Measurements from ENCODE around the gene LRRC42. TPM values are rescaled to one million over a fixed set of nuclear protein-coding genes. Genes with fewer than 3 reads are reported as not detected.
A peak's percentile ranks its signal among the peaks of the same experiment; 100 is the strongest.

Gene LRRC42
- total RNA-seq, 1 donor from 2014 or later = 22.9 TPM

DNA sequence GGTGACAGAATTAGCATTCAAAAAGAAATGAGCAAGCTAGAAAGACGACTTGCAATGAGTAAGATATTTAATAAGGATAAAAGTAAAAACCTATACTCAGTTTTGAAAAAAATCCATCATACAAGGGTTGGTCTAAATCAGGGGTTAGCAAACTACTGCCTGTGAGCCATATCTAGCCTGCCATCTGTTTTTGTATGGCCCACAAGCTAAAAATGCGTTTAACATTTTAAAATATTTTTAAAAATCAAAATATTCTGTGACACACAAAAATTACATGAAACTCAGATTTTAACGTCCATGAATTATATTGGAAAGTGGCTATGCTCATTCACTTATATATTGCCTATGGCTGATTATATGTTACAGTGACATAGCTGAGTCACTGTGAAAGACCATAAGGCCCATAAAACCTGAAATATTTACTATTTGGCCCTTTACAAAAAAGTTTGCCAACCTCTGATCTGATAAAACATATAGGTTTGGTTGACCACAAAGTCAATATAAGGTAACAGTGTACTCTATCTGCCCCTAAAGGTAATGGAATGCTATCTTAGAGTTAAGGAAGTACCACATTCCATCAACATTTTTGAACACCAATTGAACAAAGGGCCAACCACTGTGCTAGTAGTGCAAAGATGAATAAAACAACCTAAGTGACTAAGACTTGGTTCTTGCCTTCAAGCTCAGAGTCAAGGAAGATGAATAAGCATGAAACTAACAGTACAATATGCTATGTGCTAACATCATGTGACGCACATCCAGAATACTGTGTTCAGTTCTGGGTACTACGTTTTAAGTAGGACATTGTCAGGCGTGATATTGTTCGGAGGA lies 3.8 kb upstream of the LRRC42 start:
- no peak for DNase-seq

DNA sequence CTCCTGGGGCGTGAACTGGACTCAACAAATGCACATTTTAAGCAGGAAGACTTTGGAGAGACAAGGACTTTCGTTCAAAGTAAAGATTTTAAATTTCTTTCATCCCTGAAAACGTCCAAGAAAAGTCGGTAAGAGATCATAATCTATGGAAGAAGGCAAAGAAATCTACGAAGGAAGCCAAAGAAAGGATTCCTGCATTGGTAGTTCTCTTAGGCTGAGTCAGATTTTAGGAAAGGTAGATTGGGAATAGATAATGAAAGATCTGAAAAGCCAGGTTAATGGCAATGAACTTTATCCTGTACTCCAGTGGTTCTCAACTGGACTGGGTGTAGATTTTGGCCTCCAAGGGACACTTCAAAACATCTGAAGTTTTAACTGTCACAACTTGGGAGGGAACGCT lies 3.1 kb upstream of the LRRC42 start:
- no peak for DNase-seq

DNA sequence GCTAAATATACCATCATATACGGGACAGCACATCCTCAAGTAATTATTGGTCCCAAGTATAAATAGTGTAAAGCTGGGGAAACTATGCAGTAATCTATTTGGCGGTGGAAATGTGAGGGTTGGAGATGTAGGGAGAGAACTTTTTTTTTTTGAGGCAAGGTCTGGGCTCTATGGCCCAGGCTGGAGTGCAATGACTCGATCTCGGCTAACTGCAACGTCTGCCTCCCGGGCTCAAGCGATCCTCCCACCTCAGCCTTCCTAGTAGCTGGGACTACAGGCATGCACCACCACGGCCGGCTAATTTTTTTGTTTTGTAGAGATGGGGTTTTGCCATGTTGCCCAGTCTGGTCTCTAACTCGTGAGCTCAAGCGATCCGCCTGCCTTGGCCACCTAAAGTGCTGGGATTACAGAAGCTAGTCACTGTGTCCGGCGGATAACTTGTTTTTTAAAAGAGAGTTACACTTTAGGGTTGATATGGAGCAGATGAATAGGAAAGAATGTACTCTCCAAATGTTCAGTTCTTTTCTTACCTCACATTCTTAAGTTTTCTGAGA lies 2.6 kb upstream of the LRRC42 start:
- DNase-seq = no peak

DNA sequence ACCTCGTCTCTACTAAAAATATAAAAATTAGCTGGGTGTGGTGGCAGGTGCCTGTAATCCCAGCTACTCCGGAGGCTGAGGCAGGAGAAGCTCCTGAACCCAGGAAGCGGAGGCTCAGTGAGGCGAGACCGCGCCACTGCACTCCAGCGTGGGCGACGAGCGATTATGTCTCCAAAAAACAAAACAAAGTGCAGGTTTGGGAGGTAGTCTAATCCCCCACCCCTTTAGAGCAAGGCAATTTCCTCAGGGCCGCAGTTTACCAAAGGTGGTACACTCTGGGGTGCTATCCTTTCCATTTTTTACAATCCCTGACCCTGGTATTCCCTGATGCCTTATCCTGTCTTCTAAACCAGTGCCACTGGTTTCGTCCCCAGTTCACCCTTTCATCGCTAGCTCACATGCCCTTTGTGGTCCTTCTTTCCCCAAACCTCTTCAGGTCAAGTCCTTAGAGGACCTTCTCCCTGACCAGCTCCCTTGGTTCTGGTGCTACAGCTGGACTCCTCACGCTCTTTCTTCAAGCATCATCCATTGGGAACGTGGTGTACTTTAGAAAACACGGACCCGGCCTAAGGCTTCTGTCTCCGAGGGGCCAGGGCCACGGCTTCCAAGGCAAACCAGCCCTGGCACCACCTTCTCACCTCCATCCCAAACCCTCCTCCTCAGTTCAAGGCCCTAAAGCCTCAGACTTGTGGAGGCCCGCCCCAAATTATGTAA lies 1.5 kb upstream of the LRRC42 start:
- no peak for DNase-seq

DNA sequence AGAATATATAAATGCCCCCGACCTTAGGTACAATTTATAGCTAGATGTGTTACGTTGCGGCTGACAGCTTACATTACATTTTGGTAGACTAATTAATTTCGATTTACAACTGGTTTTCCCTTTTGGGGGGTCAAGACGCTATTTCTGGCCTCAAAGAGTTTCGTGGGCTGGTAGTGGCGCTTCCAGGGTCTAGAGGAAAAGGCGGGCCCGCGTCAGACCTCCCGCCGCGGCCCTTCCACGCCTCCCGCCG lies 1.0 kb upstream of the LRRC42 start:
- DNase-seq = no peak

DNA sequence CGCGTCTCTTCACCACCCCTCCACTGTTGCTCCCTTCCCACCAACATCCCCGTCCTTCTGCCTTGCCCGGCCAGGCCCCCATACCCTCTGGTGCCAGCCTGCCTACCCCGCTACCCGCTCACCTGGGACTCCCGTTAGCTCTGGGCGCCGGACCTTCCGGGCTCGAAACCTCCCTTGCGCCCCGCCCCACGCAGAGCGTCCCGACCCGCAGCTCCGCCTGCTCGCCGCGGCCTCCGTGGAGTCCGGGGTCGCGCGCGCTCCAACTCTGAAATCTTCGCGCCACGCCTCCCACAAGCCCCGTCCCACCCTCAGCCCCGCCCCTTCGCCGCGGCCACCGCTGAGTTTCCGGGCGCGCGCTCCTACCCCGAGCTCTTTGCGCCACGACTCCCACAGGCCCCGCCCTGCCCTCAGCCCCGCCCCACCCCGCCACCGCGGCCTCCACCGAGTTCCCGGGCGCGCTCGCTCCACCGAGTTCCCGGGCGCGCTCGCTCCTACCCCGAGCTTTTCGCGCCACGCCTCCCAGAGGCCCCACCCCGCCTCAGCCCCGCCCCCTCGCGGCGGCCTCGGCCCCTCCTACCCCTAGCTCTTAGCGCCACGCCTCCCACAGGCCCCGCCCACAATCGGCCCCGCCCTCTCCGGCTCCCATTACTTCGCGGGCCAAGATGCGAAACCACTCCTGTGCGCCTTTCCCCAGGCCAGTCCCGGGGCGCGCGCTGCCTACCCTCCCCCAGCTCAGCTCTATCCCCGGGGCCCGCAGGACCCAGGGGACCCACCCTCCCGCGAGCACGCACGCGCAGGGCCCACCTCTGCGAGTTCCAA lies 508 bp upstream of the LRRC42 start, which contains the start of gene IFT25:
IFT25 (minus strand) TSS at position 267 of the 819 bp plus-strand sequence. CDS start 5,617 bp downstream, outside the sequence.
- peak; percentile 96 for DNase-seq

DNA sequence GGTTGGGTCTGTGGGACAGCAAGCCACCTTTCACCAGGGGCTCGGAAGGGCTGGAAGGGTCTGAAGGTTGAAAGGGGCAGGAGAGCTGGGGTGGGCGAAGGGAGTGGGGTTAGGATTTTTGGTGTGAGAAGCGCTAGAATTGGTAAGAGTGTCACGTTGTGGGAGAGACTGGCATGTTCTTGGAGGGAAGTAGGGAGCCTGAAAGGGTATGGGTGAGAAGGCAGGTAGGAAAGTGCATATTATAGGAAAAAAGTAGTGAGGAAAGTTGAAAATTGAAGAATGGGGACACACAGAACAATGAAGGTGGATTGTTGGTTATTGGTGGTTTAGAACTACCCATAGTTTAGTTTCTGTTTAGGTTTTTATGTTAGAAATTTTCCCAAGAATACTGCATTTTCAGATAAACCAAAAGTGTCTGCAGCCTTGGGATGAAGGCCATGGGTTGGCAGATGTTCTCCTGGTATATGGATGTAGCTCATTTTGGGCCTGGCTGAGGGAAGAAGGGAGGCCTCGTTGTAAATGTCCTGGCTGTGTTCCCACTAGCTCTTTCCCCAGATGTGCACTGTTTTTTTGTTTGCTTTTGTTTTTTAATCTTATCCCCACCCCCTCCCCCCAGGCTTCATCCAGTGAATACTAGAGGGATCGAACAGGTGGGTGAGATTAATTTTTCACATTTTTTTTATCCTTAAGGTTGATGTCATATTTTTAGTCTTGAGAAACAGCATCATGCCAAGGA lies 1.2 kb downstream of the LRRC42 start:
- DNase-seq = peak; percentile 56

DNA sequence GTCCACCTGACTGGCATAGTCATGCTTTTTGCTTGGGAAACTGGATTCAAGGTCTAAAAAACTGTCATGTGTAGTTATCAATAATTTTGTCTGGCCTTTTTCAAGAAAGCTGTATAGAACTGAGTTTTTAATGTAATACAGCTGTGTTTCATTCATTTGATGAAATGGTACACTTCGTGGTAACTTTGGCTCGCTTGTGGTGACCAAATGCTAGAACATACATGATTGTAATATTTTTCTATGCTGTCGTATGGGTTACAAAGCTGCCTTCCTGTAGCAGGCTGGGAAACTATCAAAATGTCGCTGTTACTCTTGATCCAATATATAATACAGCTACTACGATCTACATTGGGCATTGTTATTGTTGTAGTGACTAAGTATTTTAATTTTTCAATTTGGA lies 2.1 kb downstream of the LRRC42 start:
- no peak for DNase-seq

DNA sequence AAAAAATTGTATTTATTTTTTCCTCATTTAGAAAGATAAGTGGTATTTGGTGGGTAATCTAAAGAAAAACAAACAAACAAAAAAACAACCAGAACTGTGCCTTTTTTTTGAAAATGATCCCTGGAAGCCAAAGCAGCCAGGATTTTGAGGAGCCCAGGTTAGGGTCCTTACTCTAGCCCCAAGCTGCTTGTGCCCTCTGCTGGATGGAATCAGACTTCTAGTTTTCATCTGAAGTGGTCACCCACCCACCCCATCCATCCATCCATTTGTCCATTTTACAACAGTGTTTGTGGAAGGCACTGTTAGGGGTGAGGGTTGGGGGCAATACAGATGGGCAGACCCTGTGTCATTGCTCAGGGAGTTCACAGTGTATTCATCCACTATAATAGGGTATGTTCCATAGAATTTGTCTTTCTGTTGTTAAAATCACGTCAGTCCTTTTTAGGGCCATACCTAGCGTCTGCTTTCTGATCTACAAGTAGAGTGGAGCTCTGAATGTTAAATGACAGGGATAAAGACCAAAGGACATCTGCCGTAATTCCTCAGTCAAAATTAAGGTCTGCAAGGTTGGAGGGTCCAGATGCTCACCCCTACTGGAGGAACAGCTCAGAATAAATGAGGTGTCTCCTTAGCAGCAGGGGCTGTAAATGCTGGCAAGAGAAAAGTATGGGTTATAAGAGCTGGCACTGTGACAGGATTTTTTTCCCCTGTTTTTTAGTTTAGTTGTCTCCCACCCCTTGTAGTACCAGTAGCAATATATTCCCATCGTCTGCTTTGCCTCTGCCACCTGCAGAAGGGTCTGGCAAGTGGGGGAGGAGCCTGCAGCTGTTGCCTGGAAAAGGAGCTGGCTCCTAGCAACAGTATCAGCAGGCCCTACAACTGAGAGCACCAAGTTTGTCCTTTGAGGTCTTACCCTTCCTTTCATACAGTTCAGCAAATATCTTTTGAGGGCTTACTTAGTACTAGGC lies 3.2 kb downstream of the LRRC42 start:
- peak; percentile 1 for DNase-seq

DNA sequence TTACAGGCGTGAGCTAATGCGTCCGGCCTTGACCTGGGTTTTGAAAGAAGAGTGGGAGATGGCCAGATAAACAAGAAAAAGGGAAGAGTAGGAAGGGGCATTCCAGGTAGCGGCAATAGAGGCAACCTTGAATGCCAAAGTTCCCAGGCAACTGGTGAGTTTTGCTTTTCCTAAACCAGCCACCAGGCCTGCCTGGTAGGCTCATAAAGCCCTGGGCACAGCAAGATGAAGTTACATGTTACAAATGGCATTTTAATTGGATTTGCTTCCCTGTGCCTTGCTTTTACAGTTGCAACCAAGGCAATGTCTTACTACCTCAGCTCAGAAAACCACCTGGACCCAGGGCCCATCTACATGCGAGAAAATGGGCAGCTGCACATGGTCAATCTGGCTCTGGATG lies 5.5 kb downstream of the LRRC42 start:
- no peak for DNase-seq

DNA sequence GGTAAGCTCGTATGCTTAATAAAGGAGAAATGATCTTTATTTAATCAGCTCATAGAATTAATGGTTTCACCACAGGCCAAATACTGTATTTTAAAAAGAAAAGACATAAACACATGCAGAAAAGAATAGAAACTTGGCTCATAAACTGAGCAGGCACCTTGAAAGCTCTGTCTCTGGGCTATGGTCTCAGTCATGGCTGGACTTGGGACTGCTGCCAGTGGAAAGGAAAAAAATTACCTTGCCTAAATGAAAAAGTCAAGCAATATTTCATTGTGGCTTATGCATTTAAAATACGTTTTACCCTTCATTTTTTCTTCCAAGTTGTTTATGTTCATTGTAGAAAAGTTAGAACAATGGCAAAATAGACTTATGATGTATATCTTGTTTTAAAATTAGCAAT lies 8.0 kb downstream of the LRRC42 start:
- no peak for DNase-seq

DNA sequence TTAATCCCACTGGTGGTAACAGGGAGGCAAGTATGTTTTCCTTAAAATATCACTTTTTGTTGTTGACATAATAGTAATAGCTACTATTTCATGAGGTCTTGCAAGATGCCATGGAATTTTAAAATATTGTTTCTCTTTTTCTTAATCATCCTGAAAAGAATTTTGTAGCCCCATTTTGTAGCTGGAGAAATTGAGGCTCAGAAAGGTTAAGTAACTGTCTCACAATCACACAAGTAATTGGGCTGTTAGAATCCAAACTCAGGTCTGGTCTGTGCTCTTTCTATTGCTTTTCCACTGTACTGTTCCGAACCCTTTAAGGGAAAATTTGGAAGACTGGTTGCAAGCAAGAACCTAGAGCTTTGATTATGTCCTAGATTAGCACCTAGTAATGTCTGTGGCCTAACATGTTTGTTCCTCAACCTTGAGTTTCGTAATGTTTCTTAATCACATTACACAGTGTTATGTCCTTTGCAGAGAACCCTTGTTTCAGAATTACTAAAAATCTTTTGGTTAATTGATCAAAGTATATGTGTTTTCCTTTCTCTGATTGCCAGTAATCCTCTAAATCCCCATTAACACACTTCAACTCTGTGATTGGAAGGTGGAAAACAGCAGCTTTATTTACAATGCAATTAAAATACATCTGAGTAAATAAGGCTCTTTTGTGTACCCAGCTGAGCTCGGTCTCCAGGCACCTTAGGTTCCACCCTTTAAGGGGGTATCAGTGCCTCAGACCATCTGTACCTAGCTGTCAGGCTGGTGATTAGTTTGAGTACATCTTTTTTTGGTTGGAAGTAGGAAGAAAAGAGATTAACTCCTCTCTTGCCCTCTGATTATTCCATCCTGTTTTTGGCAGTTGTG lies 10.4 kb downstream of the LRRC42 start:
- DNase-seq = no peak

DNA sequence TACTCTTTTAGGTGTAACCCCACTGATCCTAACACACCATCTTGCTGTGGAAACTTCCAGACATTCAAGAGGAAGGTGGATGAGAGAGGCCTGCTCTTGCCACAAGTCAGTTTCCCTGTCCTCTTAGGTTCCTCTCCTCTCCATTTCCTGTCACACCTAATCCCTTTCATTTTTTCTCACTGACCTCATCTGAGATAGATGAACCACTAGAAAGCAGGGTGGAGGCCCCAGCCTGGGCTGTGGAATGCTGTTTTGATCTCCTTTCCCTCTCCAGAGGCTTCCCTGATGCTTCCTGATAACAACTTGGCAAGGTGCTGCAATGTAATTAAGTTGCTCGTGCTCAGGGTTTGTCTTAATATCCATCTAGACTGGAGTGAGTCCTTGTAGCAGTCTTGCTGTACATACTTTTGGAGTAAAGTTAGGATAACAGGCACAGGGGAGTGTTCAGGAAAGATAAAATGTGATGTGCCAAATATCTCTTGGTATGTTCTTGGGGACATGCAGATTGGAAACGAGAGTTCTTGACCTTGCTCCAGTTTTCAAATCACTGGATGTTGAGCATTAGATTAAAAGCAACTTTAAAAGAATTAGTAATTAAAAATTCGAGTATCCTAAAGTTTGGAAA lies 11.2 kb downstream of the LRRC42 start:
- DNase-seq = no peak

DNA sequence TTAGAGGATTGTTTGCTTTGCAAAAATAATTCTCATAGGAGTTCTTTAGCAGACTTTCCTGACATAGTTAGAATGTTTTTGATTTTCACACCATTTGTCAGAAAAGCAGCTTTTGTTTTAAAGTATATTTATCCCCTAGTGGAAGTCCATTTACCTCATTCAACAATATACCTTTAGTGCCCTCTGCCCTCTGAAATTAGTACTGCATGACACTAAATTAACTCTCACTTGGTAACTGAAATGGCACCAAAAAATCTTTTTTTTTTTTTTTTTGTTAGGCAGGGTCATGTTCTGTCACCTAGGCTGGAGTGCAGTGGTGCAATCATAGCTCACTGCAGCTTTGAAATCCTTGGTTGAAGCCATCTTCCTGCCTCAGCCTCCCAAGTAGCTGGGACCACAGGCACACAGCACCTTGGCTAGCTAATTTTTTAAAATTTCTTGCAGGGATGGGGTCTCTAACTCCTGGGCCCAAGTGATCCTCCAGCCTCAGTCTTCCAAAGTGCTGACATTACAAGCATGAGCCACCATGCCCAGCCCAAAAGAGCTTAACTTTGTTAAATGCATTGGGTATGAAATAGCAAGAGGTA lies 13.6 kb downstream of the LRRC42 start:
- peak; percentile 8 for DNase-seq

DNA sequence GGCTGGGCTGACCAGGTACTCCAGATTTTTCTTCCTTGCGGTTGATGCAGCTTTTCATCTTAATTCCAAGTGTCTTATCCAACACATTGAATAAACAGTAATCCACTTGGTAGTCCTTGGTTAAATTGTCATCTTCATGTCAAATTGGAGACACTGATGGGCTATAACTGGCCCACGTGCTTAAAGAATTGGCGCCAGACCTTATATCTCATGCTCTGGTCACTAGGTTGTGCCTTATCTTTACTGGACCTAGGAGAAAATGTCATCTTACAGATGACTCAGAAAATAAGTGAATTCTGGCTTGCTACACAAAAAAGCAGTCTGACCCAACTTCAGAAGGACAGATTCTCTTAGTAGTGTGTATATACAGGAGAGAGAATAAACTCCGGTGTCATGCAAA lies 16.2 kb downstream of the LRRC42 start:
- DNase-seq = no peak

DNA sequence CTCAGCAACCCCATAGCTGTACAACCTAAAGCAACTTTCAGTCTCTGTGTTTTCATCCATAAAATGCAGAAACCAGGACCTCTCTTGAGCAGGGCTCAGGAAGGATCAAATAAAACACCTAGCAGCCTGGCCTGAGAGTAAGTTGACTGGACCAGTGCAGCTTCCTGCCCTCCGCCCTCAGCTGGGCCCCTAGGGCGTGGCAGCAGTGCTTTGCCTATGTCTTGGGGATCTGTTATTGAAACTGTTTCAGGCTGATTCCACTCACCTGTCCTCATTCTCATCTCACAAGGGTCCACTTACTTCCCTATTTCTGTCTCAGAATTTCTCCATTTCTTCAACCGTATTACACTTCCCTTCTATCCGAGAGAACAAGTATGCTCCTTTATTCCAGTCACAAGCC lies 17.3 kb downstream of the LRRC42 start:
- DNase-seq = no peak

DNA sequence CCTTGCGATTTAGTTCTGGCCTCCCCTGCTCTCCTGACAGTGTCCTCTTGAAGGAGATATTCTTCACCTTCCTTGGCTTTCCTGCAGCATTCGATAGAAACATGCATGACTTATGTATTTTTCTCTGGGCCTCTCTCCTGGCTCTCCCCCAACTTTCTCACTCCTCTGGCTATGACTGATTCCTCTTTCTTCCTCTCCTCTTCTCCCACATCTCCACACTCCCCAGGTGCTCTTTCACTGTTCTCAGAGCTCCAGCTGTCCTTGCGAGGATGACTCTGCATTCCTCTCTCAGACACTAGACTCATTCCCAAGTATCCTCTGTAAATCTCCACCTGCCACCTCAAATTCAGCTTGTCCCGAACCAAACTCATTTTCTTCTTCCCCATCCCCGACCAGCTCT lies 18.0 kb downstream of the LRRC42 start:
- no peak for DNase-seq

DNA sequence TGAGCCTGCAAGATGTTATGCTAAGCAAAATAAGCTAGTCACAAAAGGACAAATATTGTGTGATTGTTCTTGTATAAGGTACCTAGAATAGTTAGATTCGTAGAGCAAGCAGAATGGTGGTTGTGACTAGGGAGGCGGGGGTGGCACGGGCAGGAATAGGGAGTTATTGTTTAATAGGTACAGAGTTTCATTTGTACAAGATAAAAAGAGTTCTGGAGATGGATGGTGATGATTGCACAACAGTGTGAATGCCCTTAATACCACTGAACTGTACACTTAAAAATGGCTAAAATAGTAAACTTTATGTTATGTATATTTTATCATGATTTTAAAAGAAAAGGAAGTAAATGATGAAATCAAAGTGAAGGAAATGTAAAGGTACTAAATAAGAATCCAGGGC lies 20.6 kb downstream of the LRRC42 start:
- DNase-seq = no peak
